Vagina (tissue), 2 donors: Measurements from ENCODE around the gene PCDHGC3. TPM values are rescaled to one million over a fixed set of nuclear protein-coding genes. Genes with fewer than 3 reads are reported as not detected.

Experiments
- DNase-seq, 2 donors: peaks; one replicate each; pipeline ENCODE4 v3.0.0-alpha.2; 2017; ENCODE audit errors: extremely low spot score in 2 of 2
- H3K27ac ChIP-seq: fragments of 200-600 bp; sonication (generic); one replicate; pipeline ENCODE4 v1.5.1; 2019
- H3K27me3 ChIP-seq: fragments of 200-600 bp; sonication (generic); one replicate; pipeline ENCODE4 v1.5.1; 2019
- H3K36me3 ChIP-seq, 2 donors: fragments of 200-600 bp; sonication (generic); one replicate each; pipeline ENCODE4 v1.5.1; 2017 to 2019
- H3K4me1 ChIP-seq: fragments of 200-600 bp; sonication (generic); one replicate; pipeline ENCODE4 v1.5.1; 2019
- H3K4me3 ChIP-seq, 2 donors: fragments of 200-600 bp; sonication (generic); 1 replicate in 1 of 2; 2 replicates in 1 of 2; pipeline ENCODE4 v1.5.1; 2016 to 2019
- H3K9me3 ChIP-seq: fragments of 200-600 bp; sonication (generic); one replicate; pipeline ENCODE4 v1.5.1; 2019
- CTCF ChIP-seq, 3 experiments: fragments of 450-650 bp in 2 of 3; fragments of 200-600 bp in 1 of 3; sonication (generic) in 1 of 3; IDR thresholded peaks; one replicate each; pipeline ENCODE4 v1.5.1; 2017 to 2019; ENCODE audit warnings: antibody characterized with exemption in 3 of 3, mild to moderate bottlenecking in 2 of 3, moderate library complexity in 2 of 3
- POLR2A ChIP-seq, 2 donors: fragments of 450-650 bp; IDR thresholded peaks; one replicate each; pipeline ENCODE4 v1.6.1; 2017; ENCODE audit warnings: antibody characterized with exemption in 2 of 2, mild to moderate bottlenecking in 2 of 2, moderate library complexity in 2 of 2
- POLR2AphosphoS5 ChIP-seq, 2 donors: sonication (generic); formaldehyde crosslinking; IDR thresholded peaks; one replicate each; pipeline ENCODE4 v1.9.0; 2017; ENCODE audit warnings: antibody characterized with exemption in 2 of 2, mild to moderate bottlenecking in 2 of 2, low read depth in 1 of 2; ENCODE audit not compliant: insufficient read depth in 1 of 2
- intact Hi-C: fragments of 100-400 bp; cut with DNase I; formaldehyde crosslinking; loops from one replicate; pipeline ENCODE4 v1.15.1; 2023
- total RNA-seq: library from RNA; depleted of rRNA; stranded (reverse); fragments of >200 nt; gene quantifications from one replicate; pipeline ENCODE4 v1.2.3, GENCODE V29; 2016

Gene PCDHGC3
- total RNA-seq, 1 donor from 2014 or later, result 78.3 TPM

- Histone ChIP-seq H3K4me1 (peaks cover 83% of the 10 kb centered on the region), H3K9me3 (no peaks in the 10 kb centered on the region), H3K27me3 (no peaks in the 10 kb centered on the region), H3K36me3 (peaks cover 3 to 12% of the 10 kb centered on the region in 2 donors), H3K27ac (peak overlapping the region; percentile 94), H3K4me3 (no peak overlapping the region)
- intact Hi-C loops, result no loop called here
- TF ChIP-seq POLR2A (IDR thresholded peaks at IDR 0.05) (no peak), CTCF (IDR thresholded peaks at IDR 0.05) (no peak), POLR2AphosphoS5 (IDR thresholded peaks at IDR 0.05; ENCODE audit: insufficient read depth in 1 of 2, low read depth in 1 of 2) (no peak)
- peak in 1 of 2 donors; percentile 86 for DNase-seq
Measured at GRCh38 chr5:141510850-141511601, 35.3 kb downstream of the PCDHGC3 start.

- peak in 1 of 2 donors; percentile 86 for DNase-seq
- no peak for TF ChIP-seq POLR2AphosphoS5 (IDR thresholded peaks at IDR 0.05; ENCODE audit: insufficient read depth in 1 of 2, low read depth in 1 of 2)
- no peak for TF ChIP-seq POLR2A (IDR thresholded peaks at IDR 0.05)
- TF ChIP-seq CTCF (IDR thresholded peaks at IDR 0.05), result no peak
- intact Hi-C loops, result no loop called here
Measured at GRCh38 chr5:141511771-141512325, 36.1 kb downstream of the PCDHGC3 start.

GRCh38 chr5:141512390-141512910, 36.7 kb downstream of the PCDHGC3 start:
- peak overlapping the region; percentile 61 to 62 for H3K4me3 ChIP-seq
- no peaks in the 10 kb centered on the region for H3K27me3 ChIP-seq
- peaks cover 3 to 12% of the 10 kb centered on the region in 2 donors for H3K36me3 ChIP-seq
- no peak for DNase-seq
- intact Hi-C loops, result no loop called here
- H3K4me1 ChIP-seq, result peaks cover 81% of the 10 kb centered on the region
- no peaks in the 10 kb centered on the region for H3K9me3 ChIP-seq
- TF ChIP-seq POLR2A (IDR thresholded peaks at IDR 0.05) (no peak), POLR2AphosphoS5 (IDR thresholded peaks at IDR 0.05; ENCODE audit: insufficient read depth in 1 of 2, low read depth in 1 of 2) (peak in 1 of 2 donors; percentile 47), CTCF (IDR thresholded peaks at IDR 0.05) (peak; percentile 63 to 89 (median 75))
- H3K27ac ChIP-seq, result peak overlapping the region; percentile 94

More at GRCh38 chr5:141511771-141512325, 36.1 kb downstream of the PCDHGC3 start:
- Histone ChIP-seq H3K36me3 (peaks cover 3 to 12% of the 10 kb centered on the region in 2 donors), H3K27ac (peak overlapping the region; percentile 94), H3K9me3 (no peaks in the 10 kb centered on the region), H3K27me3 (no peaks in the 10 kb centered on the region), H3K4me1 (peaks cover 87% of the 10 kb centered on the region), H3K4me3 (peak overlapping the region in 1 of 2 donors; percentile 61)

- Histone ChIP-seq H3K27ac (peak overlapping the region; percentile 94), H3K4me3 (peak overlapping the region; percentile 61 to 62), H3K27me3 (no peaks in the 10 kb centered on the region), H3K9me3 (no peaks in the 10 kb centered on the region), H3K4me1 (peaks cover 78% of the 10 kb centered on the region), H3K36me3 (peaks cover 3 to 12% of the 10 kb centered on the region in 2 donors)
- intact Hi-C loops, result no loop called here
- TF ChIP-seq POLR2AphosphoS5 (IDR thresholded peaks at IDR 0.05; ENCODE audit: insufficient read depth in 1 of 2, low read depth in 1 of 2), result no peak
- TF ChIP-seq CTCF (IDR thresholded peaks at IDR 0.05), result no peak
- TF ChIP-seq POLR2A (IDR thresholded peaks at IDR 0.05), result no peak
- DNase-seq, result no peak
Measured at GRCh38 chr5:141512911-141513626, 37.3 kb downstream of the PCDHGC3 start.
